Small intestine (tissue), 7 donors: ENCODE results near the gene RAP2A. TPM values are rescaled to one million over a fixed set of nuclear protein-coding genes. Genes with fewer than 3 reads are reported as not detected.
A peak's percentile ranks its signal among the peaks of the same experiment; 100 is the strongest.

Experiments
- DNase-seq, 2 donors: peaks; one replicate each; pipeline versions ENCODE4 v3.0.0 to v3.0.0-alpha.2; 2013
- FAIRE-seq: peaks from 2 replicates; lab custom pipeline; 2012; peaks lifted over from hg19 to GRCh38; lab: Jason Lieb, UNC
- H3K27ac ChIP-seq, 3 donors: one replicate each; pipeline ENCODE4 v1.5.1; 2013; ENCODE audit warnings: low read length in 2 of 3, mild to moderate bottlenecking in 2 of 3, control low read depth in 1 of 3, inconsistent platforms in 1 of 3, low read depth in 1 of 3, moderate library complexity in 1 of 3
- H3K27me3 ChIP-seq, 3 donors: one replicate each; pipeline ENCODE4 v1.6.1; 2013; ENCODE audit warnings: low read length in 3 of 3, inconsistent platforms in 1 of 3; ENCODE audit not compliant: control insufficient read depth in 3 of 3, insufficient read depth in 3 of 3
- H3K36me3 ChIP-seq, 3 donors: one replicate each; pipeline ENCODE4 v1.6.1; 2013; ENCODE audit warnings: low read length in 3 of 3, inconsistent platforms in 1 of 3, low read depth in 1 of 3, mild to moderate bottlenecking in 1 of 3, moderate library complexity in 1 of 3; ENCODE audit not compliant: control insufficient read depth in 3 of 3, insufficient read depth in 2 of 3
- H3K4me1 ChIP-seq, 3 donors: one replicate each; pipeline ENCODE4 v1.6.1; 2013; ENCODE audit warnings: low read length in 2 of 3, inconsistent platforms in 1 of 3, low read depth in 1 of 3, mild to moderate bottlenecking in 1 of 3, moderate library complexity in 1 of 3; ENCODE audit not compliant: control insufficient read depth in 3 of 3, insufficient read depth in 2 of 3
- H3K4me3 ChIP-seq, 3 donors: one replicate each; pipeline ENCODE4 v1.5.1; 2013; ENCODE audit warnings: low read length in 3 of 3, control low read depth in 1 of 3, inconsistent platforms in 1 of 3, low read depth in 1 of 3, mild to moderate bottlenecking in 1 of 3, moderate library complexity in 1 of 3
- H3K9me3 ChIP-seq, 2 donors: one replicate each; pipeline ENCODE4 v1.6.1; 2013; ENCODE audit warnings: low read depth in 1 of 2, low read length in 1 of 2; ENCODE audit not compliant: control insufficient read depth in 2 of 2, insufficient read depth in 1 of 2
- WGBS, 3 donors: extraction: QIAGEN DNeasy Blood & Tissue Kit; methylation state at CpG; one replicate each; pipeline ENCODE4 v1.1.7; 2013; 5-methylcytosine and 5-hydroxymethylcytosine counted together
- polyA plus RNA-seq, 4 donors: library from polyadenylated mRNA; stranded (reverse) in 3 of 4; unstranded in 1 of 4; fragments of 200-250 nt in 3 of 4; fragments of 120-200 nt in 1 of 4; gene quantifications; one replicate each; pipeline versions ENCODE4 v1.2.1 to v1.2.3, GENCODE V29; 2013
- donor health status: healthy with polysubstance abuse.
- donor health status: control.
- donor health status: control.
- donor health status: Bipolar disorder and iron deficiency.
- donor health status: healthy.

The RAP2A gene
- polyA plus RNA-seq, 4 donors: 6.2 to 20.9 (median 8.5) TPM

- Histone ChIP-seq H3K27me3 (peaks cover 0 to 3% (median 0%) of the 10 kb centered on the region in 3 donors), H3K4me3 (no peak overlapping the region), H3K4me1 (no peaks in the 10 kb centered on the region), H3K9me3 (no peaks in the 10 kb centered on the region), H3K36me3 (no peaks in the 10 kb centered on the region), H3K27ac (no peak overlapping the region)
- WGBS, 3 donors: 90 to 94% (median 94%) methylated on average over 2 of the region's 2 CpGs
- DNase-seq (no peak), FAIRE-seq (no peak)
These were observed 26.4 kb upstream of the RAP2A start for GRCh38 chr13:97407540-97407939.

- FAIRE-seq: no peak
- WGBS, 3 donors: 94 to 98% (median 97%) methylated on average over 2 of the region's 2 CpGs
- Histone ChIP-seq H3K27me3 (peaks cover 0 to 3% (median 0%) of the 10 kb centered on the region in 3 donors), H3K9me3 (no peaks in the 10 kb centered on the region), H3K36me3 (no peaks in the 10 kb centered on the region), H3K4me3 (no peak overlapping the region), H3K4me1 (no peaks in the 10 kb centered on the region), H3K27ac (no peak overlapping the region)
- DNase-seq: no peak
These were observed 25.0 kb upstream of the RAP2A start for GRCh38 chr13:97408938-97409337.

- FAIRE-seq: no peak
These were observed 22.0 kb upstream of the RAP2A start for GRCh38 chr13:97411984-97412383.

GRCh38 chr13:97413694-97414093 lies 20.3 kb upstream of the RAP2A start:
- Histone ChIP-seq H3K4me1 (no peaks in the 10 kb centered on the region), H3K27me3 (peaks cover 0 to 3% (median 0%) of the 10 kb centered on the region in 3 donors), H3K27ac (no peak overlapping the region), H3K9me3 (no peaks in the 10 kb centered on the region), H3K4me3 (no peak overlapping the region), H3K36me3 (no peaks in the 10 kb centered on the region)
- FAIRE-seq (no peak), DNase-seq (peak; percentile 10 to 13)
- WGBS, 3 donors: 0 to 18% (median 17%) methylated on average over 1 of the region's 1 CpG

More at GRCh38 chr13:97411984-97412383, 22.0 kb upstream of the RAP2A start:
- 82 to 92% (median 86%) methylated on average over 6 of the region's 6 CpGs for WGBS, 3 donors
- Histone ChIP-seq H3K36me3 (no peaks in the 10 kb centered on the region), H3K4me1 (no peaks in the 10 kb centered on the region), H3K27me3 (peaks cover 0 to 3% (median 0%) of the 10 kb centered on the region in 3 donors), H3K9me3 (no peaks in the 10 kb centered on the region), H3K27ac (no peak overlapping the region), H3K4me3 (no peak overlapping the region)
- no peak for DNase-seq

- H3K9me3 ChIP-seq: no peaks in the 10 kb centered on the region
- H3K27ac ChIP-seq: no peak overlapping the region
- WGBS, 3 donors: 25 to 58% (median 52%) methylated on average over 4 of the region's 4 CpGs
- no peaks in the 10 kb centered on the region for H3K4me1 ChIP-seq
- peaks cover 0 to 3% (median 0%) of the 10 kb centered on the region in 3 donors for H3K27me3 ChIP-seq
- H3K36me3 ChIP-seq: no peaks in the 10 kb centered on the region
- peak in 1 of 2 donors; percentile 17 for DNase-seq
- no peak for FAIRE-seq
- H3K4me3 ChIP-seq: no peak overlapping the region
These were observed 19.6 kb upstream of the RAP2A start for GRCh38 chr13:97414392-97414791.

- 60 to 76% (median 71%) methylated on average over 5 of the region's 5 CpGs for WGBS, 3 donors
- H3K4me1 ChIP-seq: no peaks in the 10 kb centered on the region
- H3K27ac ChIP-seq: no peak overlapping the region
- FAIRE-seq (no peak), DNase-seq (no peak)
- H3K9me3 ChIP-seq: no peaks in the 10 kb centered on the region
- H3K36me3 ChIP-seq: no peaks in the 10 kb centered on the region
- H3K4me3 ChIP-seq: no peak overlapping the region
- no peaks in the 10 kb centered on the region for H3K27me3 ChIP-seq
These were observed 16.3 kb upstream of the RAP2A start for GRCh38 chr13:97417698-97418097.

GRCh38 chr13:97422118-97423054 lies 11.6 kb upstream of the RAP2A start:
- no peak for FAIRE-seq
- no peaks in the 10 kb centered on the region for H3K36me3 ChIP-seq
- H3K9me3 ChIP-seq: no peaks in the 10 kb centered on the region
- no peak overlapping the region for H3K4me3 ChIP-seq
- H3K27ac ChIP-seq: no peak overlapping the region
- 75 to 84% (median 80%) methylated on average over 8 of the region's 8 CpGs for WGBS, 3 donors
- no peaks in the 10 kb centered on the region for H3K27me3 ChIP-seq
- DNase-seq: no peak
- H3K4me1 ChIP-seq: no peaks in the 10 kb centered on the region

GRCh38 chr13:97423300-97424045 lies 10.5 kb upstream of the RAP2A start:
- H3K27ac ChIP-seq: no peak overlapping the region
- no peak overlapping the region for H3K4me3 ChIP-seq
- no peaks in the 10 kb centered on the region for H3K36me3 ChIP-seq
- no peaks in the 10 kb centered on the region for H3K27me3 ChIP-seq
- no peak for FAIRE-seq
- no peaks in the 10 kb centered on the region for H3K9me3 ChIP-seq
- 81 to 87% (median 86%) methylated on average over 8 of the region's 8 CpGs for WGBS, 3 donors
- no peak for DNase-seq
- H3K4me1 ChIP-seq: no peaks in the 10 kb centered on the region
